Psoas muscle (tissue), 8 donors: ENCODE data around the gene ASNSD1. TPM values are rescaled to one million over a fixed set of nuclear protein-coding genes. Genes with fewer than 3 reads are reported as not detected.

Experiments
- ATAC-seq, 4 donors: fragments of 200-7000 bp; cut with Tn5 transposase; one replicate each; pipeline ENCODE4 v1.9.1; 2020; ENCODE audit warnings: moderate library complexity in 3 of 4, mild to moderate bottlenecking in 2 of 4
- DNase-seq, 2 donors: peaks; one replicate each; pipeline ENCODE4 v3.0.0-alpha.2; 2020
- H3K27ac ChIP-seq: fragments of 200-600 bp; one replicate; pipeline ENCODE4 v1.8.0; 2022
- H3K27me3 ChIP-seq, 3 donors: fragments of 200-600 bp in 1 of 3; one replicate each; pipeline versions ENCODE4 v1.6.1 to v1.8.0; 2013 to 2022; ENCODE audit warnings: low read length in 2 of 3, mild to moderate bottlenecking in 2 of 3, moderate library complexity in 1 of 3; ENCODE audit not compliant: insufficient read depth in 3 of 3
- H3K36me3 ChIP-seq, 2 donors: fragments of 200-600 bp in 1 of 2; one replicate each; pipeline versions ENCODE4 v1.6.1 to v1.8.0; 2013 to 2022; ENCODE audit warnings: low read depth in 1 of 2, mild to moderate bottlenecking in 1 of 2, moderate library complexity in 1 of 2; ENCODE audit not compliant: insufficient read depth in 1 of 2
- H3K4me1 ChIP-seq: fragments of 200-600 bp; one replicate; pipeline ENCODE4 v1.8.0; 2022
- H3K4me3 ChIP-seq: fragments of 200-600 bp; one replicate; pipeline ENCODE4 v1.8.0; 2022; ENCODE audit warnings: mild to moderate bottlenecking
- H3K9me3 ChIP-seq: fragments of 200-600 bp; one replicate; pipeline ENCODE4 v1.8.0; 2022
- CTCF ChIP-seq: fragments of 200-600 bp; IDR thresholded peaks from one replicate; pipeline ENCODE4 v1.8.0; 2022; ENCODE audit warnings: antibody characterized with exemption
- WGBS, 3 donors: extraction: QIAGEN DNeasy Blood & Tissue Kit; methylation state at CpG; one replicate each; pipeline versions ENCODE4 v1.1.6 to v1.1.7; 2013; 5-methylcytosine and 5-hydroxymethylcytosine counted together
- intact Hi-C, 2 donors: fragments of 100-400 bp; cut with DNase I; formaldehyde crosslinking; loops; one replicate each; pipeline versions ENCODE4 v1.11.0 to v1.14.2; 2022
- polyA plus RNA-seq, 3 donors: library from polyadenylated mRNA; stranded (reverse); fragments of 200-250 nt; gene quantifications; one replicate each; pipeline ENCODE4 v1.2.3, GENCODE V29; 2013
- total RNA-seq, 4 donors: library from RNA; stranded (reverse); fragmentation: NEBNext Ultra II Directional in 2 of 4; extraction: Animal tissue kit (Norgen Biotek cat#: 25700) in 2 of 4; gene quantifications; one replicate each; pipeline versions ENCODE4 v1.2.1 to v1.2.4, GENCODE V29; 2021 to 2023
- donor health status: healthy with polysubstance abuse.
- donor health status: DM: no; HTN: no; CAD: no; lungs with moderate emphysema.
- donor health status: Bipolar disorder and iron deficiency.
- donor health status: healthy.
- donor health status: DM: yes; HTN: yes; CAD: no.
- donor health status: DM: no; HTN: no; CAD: no.
- donor health status: DM: no; HTN: no; CAD: no.
- donor health status: DM: yes; HTN: yes; CAD: no.

Gene ASNSD1
- total and polyA plus RNA-seq, 7 donors, result 50.8 to 148 (median 66.0) TPM

DNA sequence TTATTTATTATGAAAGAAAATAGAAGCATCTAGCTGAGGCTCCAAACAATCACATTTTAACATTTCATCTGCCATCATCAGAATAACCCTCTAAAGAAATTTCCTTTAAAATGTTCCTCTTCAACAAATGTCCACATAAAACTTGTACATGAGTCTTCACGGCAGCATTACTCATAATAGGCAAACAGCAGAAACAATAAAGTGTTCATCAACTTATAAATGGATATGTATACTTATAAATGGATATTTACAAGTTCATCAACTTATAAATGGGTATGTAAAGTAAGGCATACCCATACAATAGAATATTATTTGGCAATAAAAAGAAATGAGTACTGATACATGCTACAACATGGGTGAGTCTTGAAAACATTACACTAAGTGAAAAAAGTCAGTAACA lies 33.5 kb upstream of the ASNSD1 start:
- no peaks in the 10 kb centered on the region for H3K9me3 ChIP-seq
- no peak overlapping the region for H3K27ac ChIP-seq
- intact Hi-C loops, result no loop called here
- no peak for ATAC-seq
- no peak for DNase-seq
- no peaks in the 10 kb centered on the region for H3K36me3 ChIP-seq
- H3K4me3 ChIP-seq, result no peak overlapping the region
- H3K27me3 ChIP-seq, result no peaks in the 10 kb centered on the region
- WGBS, 3 donors, result 85 to 93% (median 93%) methylated on average over 1 of the region's 1 CpG
- no peak for TF ChIP-seq CTCF
- no peaks in the 10 kb centered on the region for H3K4me1 ChIP-seq

GRCh38 chr2:189628817-189629530 lies 32.3 kb upstream of the ASNSD1 start:
- intact Hi-C loops, result no loop called here
- Histone ChIP-seq H3K4me3 (no peak overlapping the region), H3K9me3 (no peaks in the 10 kb centered on the region), H3K36me3 (no peaks in the 10 kb centered on the region), H3K27me3 (no peaks in the 10 kb centered on the region), H3K4me1 (no peaks in the 10 kb centered on the region), H3K27ac (no peak overlapping the region)
- ATAC-seq (peak in 1 of 4 donors; percentile 67), DNase-seq (no peak)
- TF ChIP-seq CTCF, result peak; percentile 8
- 89 to 94% (median 91%) methylated on average over 9 of the region's 9 CpGs for WGBS, 3 donors

- H3K27me3 ChIP-seq, result no peaks in the 10 kb centered on the region
- H3K36me3 ChIP-seq, result no peaks in the 10 kb centered on the region
- H3K9me3 ChIP-seq, result no peaks in the 10 kb centered on the region
- WGBS, 3 donors, result 68 to 74% (median 73%) methylated on average over 10 of the region's 10 CpGs
- ATAC-seq (no peak), DNase-seq (no peak)
- intact Hi-C loops, result loop anchor here (5.0 kb wide), 1 partner anchor 162 kb away; no protein-coding TSS in a partner anchor
- TF ChIP-seq CTCF, result no peak
- H3K4me1 ChIP-seq, result no peaks in the 10 kb centered on the region
- no peak overlapping the region for H3K27ac ChIP-seq
- H3K4me3 ChIP-seq, result no peak overlapping the region
Observed at GRCh38 chr2:189629531-189630453, 31.5 kb upstream of the ASNSD1 start.

DNA sequence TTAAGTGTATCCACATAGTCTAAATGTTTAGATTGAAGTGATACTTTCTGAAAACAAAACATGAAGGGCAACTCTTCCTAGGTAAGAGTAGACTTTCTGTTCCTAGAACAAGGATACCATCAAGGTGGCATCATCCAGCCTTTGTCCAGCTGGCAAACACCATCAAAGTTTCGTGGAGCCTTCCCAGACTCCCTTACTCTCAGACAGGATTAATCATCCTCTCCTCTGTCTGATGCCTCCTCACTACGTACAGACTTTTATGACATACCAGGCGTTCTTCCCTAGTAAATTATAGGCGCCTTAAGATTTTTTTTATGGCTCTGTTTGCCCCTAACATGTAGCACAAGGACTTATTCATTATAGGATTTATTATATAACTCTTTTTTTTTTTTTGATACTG lies 29.4 kb upstream of the ASNSD1 start:
- no peak overlapping the region for H3K4me3 ChIP-seq
- 62 to 76% (median 67%) methylated on average over 4 of the region's 4 CpGs for WGBS, 3 donors
- H3K9me3 ChIP-seq, result no peaks in the 10 kb centered on the region
- H3K4me1 ChIP-seq, result no peaks in the 10 kb centered on the region
- intact Hi-C loops, result loop anchor here (5.0 kb wide), 1 partner anchor 165 kb away; no protein-coding TSS in a partner anchor
- no peaks in the 10 kb centered on the region for H3K36me3 ChIP-seq
- DNase-seq, result no peak
- H3K27ac ChIP-seq, result no peak overlapping the region
- peak; percentile 49 to 56 (median 51) for ATAC-seq
- H3K27me3 ChIP-seq, result no peaks in the 10 kb centered on the region
- no peak for TF ChIP-seq CTCF
